Stimulated activated CD4-positive, alpha-beta T cell treated with anti-CD3 and anti-CD28 coated beads, Interleukin-1b, Interleukin-23, amount 100 ng/mL, for 48 hours (primary cell): ENCODE measurements around the gene INHA.

ENCODE experiments used
- DNase-seq: peaks from one replicate; pipeline ENCODE4 v3.0.0-alpha.2; 2020

INHA gene

GRCh38 chr2:219560037-219560892, 11.8 kb upstream of the INHA start:
- DNase-seq: no peak

- DNase-seq: no peak
Measured at GRCh38 chr2:219560893-219561178, 11.3 kb upstream of the INHA start.

- DNase-seq: no peak
Measured at GRCh38 chr2:219561179-219562048, 10.7 kb upstream of the INHA start.

GRCh38 chr2:219562049-219563020, 9.8 kb upstream of the INHA start:
- no peak for DNase-seq

- DNase-seq: no peak
Measured at GRCh38 chr2:219563271-219563928, 8.7 kb upstream of the INHA start.

- no peak for DNase-seq
Measured at GRCh38 chr2:219565130-219566080, 6.7 kb upstream of the INHA start.

- no peak for DNase-seq
Measured at GRCh38 chr2:219566640-219567039, 5.5 kb upstream of the INHA start.

- DNase-seq: no peak
Measured at GRCh38 chr2:219567131-219567530, 5.0 kb upstream of the INHA start.

- DNase-seq: no peak
Measured at GRCh38 chr2:219567791-219568361, 4.2 kb upstream of the INHA start.

- DNase-seq: no peak
Measured at GRCh38 chr2:219569041-219569440, 3.1 kb upstream of the INHA start.

GRCh38 chr2:219569635-219570034, 2.5 kb upstream of the INHA start:
- DNase-seq: no peak

GRCh38 chr2:219570194-219570923, 1.8 kb upstream of the INHA start:
- DNase-seq: no peak

GRCh38 chr2:219570924-219571310, 1.2 kb upstream of the INHA start:
- no peak for DNase-seq

- DNase-seq: no peak
Measured at GRCh38 chr2:219571311-219572236, 536 bp upstream of the INHA start, which contains the start of gene OBSL1. TSS of gene OBSL1 (minus strand) at chr2:219571539. CDS start at chr2:219571232, 307 bp downstream.

- no peak for DNase-seq
Measured at GRCh38 chr2:219573166-219573565, 1.1 kb downstream of the INHA start.

- no peak for DNase-seq
Measured at GRCh38 chr2:219574484-219575311, 2.6 kb downstream of the INHA start.

GRCh38 chr2:219575566-219576504, 3.7 kb downstream of the INHA start:
- DNase-seq: no peak
